WERI-Rb-1 (cell line): Measurements from ENCODE around the gene FEM1B.

Source experiments
- DNase-seq: peaks from one replicate; pipeline ENCODE4 v3.0.0-alpha.2; 2020
- H3K27ac ChIP-seq: fragments of 250-450 bp; sonication (Bioruptor Pico); 2 replicates; pipeline ENCODE4 v1.5.1; 2020; ENCODE audit warnings: mild to moderate bottlenecking, moderate library complexity
- H3K27me3 ChIP-seq: fragments of 250-450 bp; sonication (Bioruptor Pico); 2 replicates; pipeline ENCODE4 v1.5.1; 2021; ENCODE audit warnings: mild to moderate bottlenecking, low read depth, moderate library complexity; ENCODE audit not compliant: insufficient read depth, severe bottlenecking
- H3K36me3 ChIP-seq: fragments of 250-450 bp; sonication (Bioruptor Pico); 2 replicates; pipeline ENCODE4 v1.5.1; 2020; ENCODE audit warnings: mild to moderate bottlenecking, moderate library complexity
- H3K4me3 ChIP-seq: 2 replicates; pipeline ENCODE4 v1.5.1; 2011; ENCODE audit warnings: low read depth, mild to moderate bottlenecking, control low read depth, low read length
- H3K9me3 ChIP-seq: fragments of 250-450 bp; sonication (Bioruptor Pico); 2 replicates; pipeline ENCODE4 v1.5.1; 2021; ENCODE audit warnings: mild to moderate bottlenecking, moderate library complexity; ENCODE audit not compliant: severe bottlenecking
- CTCF ChIP-seq: IDR thresholded peaks from 2 replicates; pipeline ENCODE4 v1.5.1; 2011; ENCODE audit warnings: low read depth, mild to moderate bottlenecking, control low read depth, inconsistent platforms, low read length

Gene FEM1B

GRCh38 chr15:68340726-68341671 lies 63.5 kb downstream of the FEM1B start:
- Histone ChIP-seq H3K36me3 (no peaks in the 10 kb centered on the region), H3K9me3 (no peaks in the 10 kb centered on the region), H3K4me3 (no peak overlapping the region), H3K27ac (no peak overlapping the region), H3K27me3 (no peaks in the 10 kb centered on the region)
- TF ChIP-seq CTCF, result no peak
- no peak for DNase-seq

DNA sequence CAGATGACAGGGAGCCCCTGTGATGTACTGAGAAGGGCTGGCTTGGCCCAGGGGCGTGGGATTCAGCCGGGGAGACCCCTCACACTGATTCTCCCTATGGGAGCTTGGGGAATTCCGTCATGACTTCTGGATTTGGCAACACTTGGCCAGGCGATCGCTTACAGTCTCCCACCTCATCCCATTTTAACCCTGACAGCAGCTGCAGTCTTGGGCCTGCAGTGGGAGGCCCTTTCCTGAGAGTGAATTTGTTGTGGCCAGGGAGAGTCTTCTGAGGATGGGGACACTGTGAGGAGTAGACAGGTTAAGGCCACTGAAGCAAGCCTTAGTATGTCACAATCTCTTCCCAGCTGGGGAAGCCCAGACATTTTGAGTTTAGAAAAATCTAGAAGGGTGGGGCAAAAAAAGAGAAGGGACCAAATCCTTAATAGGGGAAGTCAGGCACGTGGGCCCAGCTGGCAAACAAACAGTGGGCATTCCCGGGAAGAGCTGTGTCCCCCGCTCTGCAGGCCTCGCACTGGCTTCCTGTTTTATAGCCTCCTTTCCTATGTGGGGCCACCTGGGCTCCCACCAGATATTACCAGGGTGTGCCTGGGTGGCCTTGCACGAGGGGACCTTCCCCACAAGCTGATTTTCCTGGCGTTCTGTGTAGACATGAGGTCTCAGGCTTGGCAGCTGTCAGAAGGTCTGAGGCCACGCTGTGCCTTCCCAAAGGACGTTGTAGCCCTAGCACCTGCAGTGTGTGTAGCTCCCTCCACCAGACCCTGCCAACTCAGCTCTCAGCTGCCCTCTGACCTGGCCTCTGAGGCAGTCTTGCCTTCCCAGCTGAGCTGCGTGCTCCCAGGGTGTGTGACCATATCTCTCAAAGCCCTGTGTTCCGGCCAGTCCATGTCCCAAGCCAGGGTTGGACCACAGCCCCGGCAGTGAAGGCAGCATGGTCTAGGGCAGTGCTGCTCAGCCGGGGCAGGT lies 64.5 kb downstream of the FEM1B start:
- no peak for TF ChIP-seq CTCF
- no peaks in the 10 kb centered on the region for H3K27me3 ChIP-seq
- no peak overlapping the region for H3K27ac ChIP-seq
- H3K36me3 ChIP-seq, result no peaks in the 10 kb centered on the region
- H3K9me3 ChIP-seq, result no peaks in the 10 kb centered on the region
- no peak overlapping the region for H3K4me3 ChIP-seq
- DNase-seq, result no peak

- Histone ChIP-seq H3K36me3 (no peaks in the 10 kb centered on the region), H3K9me3 (no peaks in the 10 kb centered on the region), H3K4me3 (no peak overlapping the region), H3K27ac (no peak overlapping the region), H3K27me3 (no peaks in the 10 kb centered on the region)
- no peak for TF ChIP-seq CTCF
- no peak for DNase-seq
These were observed 66.2 kb downstream of the FEM1B start for GRCh38 chr15:68343579-68344225.

- no peaks in the 10 kb centered on the region for H3K36me3 ChIP-seq
- no peak overlapping the region for H3K4me3 ChIP-seq
- H3K27ac ChIP-seq, result no peak overlapping the region
- H3K27me3 ChIP-seq, result no peaks in the 10 kb centered on the region
- DNase-seq, result no peak
- no peak for TF ChIP-seq CTCF
- H3K9me3 ChIP-seq, result no peaks in the 10 kb centered on the region
These were observed 67.1 kb downstream of the FEM1B start for GRCh38 chr15:68344600-68344999.
